H9 (cell line): Measurements from ENCODE around the gene STX8. TPM values are rescaled to one million over a fixed set of nuclear protein-coding genes. Genes with fewer than 3 reads are reported as not detected.

Source experiments
- DNase-seq: peaks from one replicate; pipeline ENCODE4 v3.0.0-alpha.2; 2017
- H2AFZ ChIP-seq: one replicate; pipeline ENCODE4 v1.6.1; 2013; ENCODE audit warnings: mild to moderate bottlenecking, low read length, control low read depth, moderate library complexity
- H2AK5ac ChIP-seq: 2 replicates; pipeline ENCODE4 v1.6.1; 2013; ENCODE audit warnings: low read length, control low read depth, mixed read lengths; ENCODE audit not compliant: insufficient read length
- H2BK120ac ChIP-seq: one replicate; pipeline ENCODE4 v1.6.1; 2013; ENCODE audit warnings: low read depth, mild to moderate bottlenecking, low read length, control low read depth, inconsistent platforms; ENCODE audit not compliant: poor library complexity, severe bottlenecking
- H2BK12ac ChIP-seq: 2 replicates; pipeline ENCODE4 v1.6.1; 2013; ENCODE audit warnings: low read length, control low read depth, mixed read lengths, low read depth; ENCODE audit not compliant: insufficient read length
- H2BK15ac ChIP-seq: 2 replicates; pipeline ENCODE4 v1.6.1; 2013; ENCODE audit warnings: low read depth, low read length, control low read depth
- H2BK20ac ChIP-seq: one replicate; pipeline ENCODE4 v1.6.1; 2013; ENCODE audit warnings: low read depth, mild to moderate bottlenecking, low read length, control low read depth, inconsistent platforms; ENCODE audit not compliant: poor library complexity, severe bottlenecking
- H2BK5ac ChIP-seq: 2 replicates; pipeline ENCODE4 v1.6.1; 2013; ENCODE audit warnings: low read length, control low read depth, mixed read lengths; ENCODE audit not compliant: insufficient read length
- H3K14ac ChIP-seq: 2 replicates; pipeline ENCODE4 v1.6.1; 2013; ENCODE audit warnings: low read length, control low read depth; ENCODE audit not compliant: insufficient read depth
- H3K18ac ChIP-seq: 2 replicates; pipeline ENCODE4 v1.6.1; 2013; ENCODE audit warnings: low read depth, mild to moderate bottlenecking, mixed read lengths, low read length, control low read depth; ENCODE audit not compliant: insufficient read length
- H3K23ac ChIP-seq: 2 replicates; pipeline ENCODE4 v1.6.1; 2013; ENCODE audit warnings: low read length, control low read depth, mixed read lengths, low read depth; ENCODE audit not compliant: insufficient read length
- H3K23me2 ChIP-seq: 2 replicates; pipeline ENCODE4 v1.6.1; 2013; ENCODE audit warnings: low read depth, mild to moderate bottlenecking, mixed read lengths, low read length, control low read depth; ENCODE audit not compliant: insufficient read length, poor library complexity, severe bottlenecking
- H3K27ac ChIP-seq: 2 replicates; pipeline ENCODE4 v1.5.1; 2013; ENCODE audit warnings: low read length, control low read depth, mixed read lengths, low read depth; ENCODE audit not compliant: insufficient read length
- H3K27me3 ChIP-seq: 2 replicates; pipeline ENCODE4 v1.6.1; 2013; ENCODE audit warnings: low read length, control low read depth, inconsistent platforms; ENCODE audit not compliant: insufficient read depth
- H3K4ac ChIP-seq: 2 replicates; pipeline ENCODE4 v1.6.1; 2013; ENCODE audit warnings: low read depth, mild to moderate bottlenecking, control low read depth, inconsistent platforms, low read length, moderate library complexity
- H3K4me1 ChIP-seq: 2 replicates; pipeline ENCODE4 v1.6.1; 2013; ENCODE audit warnings: low read length, control low read depth, inconsistent platforms; ENCODE audit not compliant: insufficient read depth
- H3K4me2 ChIP-seq: 2 replicates; pipeline ENCODE4 v1.6.1; 2013; ENCODE audit warnings: low read length, control low read depth, mixed read lengths; ENCODE audit not compliant: insufficient read length, insufficient read depth
- H3K56ac ChIP-seq: 2 replicates; pipeline ENCODE4 v1.6.1; 2013; ENCODE audit warnings: low read depth, mild to moderate bottlenecking, mixed read lengths, low read length, control low read depth; ENCODE audit not compliant: insufficient read length
- H3K79me1 ChIP-seq: 2 replicates; pipeline ENCODE4 v1.6.1; 2013; ENCODE audit warnings: low read depth, mild to moderate bottlenecking, moderate library complexity, low read length, control low read depth, inconsistent platforms; ENCODE audit not compliant: insufficient read depth, poor library complexity, severe bottlenecking
- H3K79me2 ChIP-seq: 2 replicates; pipeline ENCODE4 v1.6.1; 2013; ENCODE audit warnings: low read length, control low read depth, inconsistent platforms; ENCODE audit not compliant: insufficient read depth
- H3K9ac ChIP-seq: 2 replicates; pipeline ENCODE4 v1.6.1; 2013; ENCODE audit warnings: low read length, control low read depth, mixed read lengths; ENCODE audit not compliant: insufficient read length; ENCODE audit errors: extremely low read depth
- H3K9me3 ChIP-seq: one replicate; pipeline ENCODE4 v1.6.1; 2013; ENCODE audit warnings: low read depth, low read length, inconsistent platforms; ENCODE audit not compliant: control insufficient read depth
- H3T11ph ChIP-seq: one replicate; pipeline ENCODE4 v1.6.1; 2013; ENCODE audit warnings: mild to moderate bottlenecking, low read length, control low read depth, inconsistent platforms
- H4K20me1 ChIP-seq: one replicate; pipeline ENCODE4 v1.6.1; 2013; ENCODE audit not compliant: control insufficient read depth, insufficient read length, insufficient read depth
- H4K5ac ChIP-seq: 2 replicates; pipeline ENCODE4 v1.6.1; 2013; ENCODE audit warnings: low read depth, mild to moderate bottlenecking, mixed read lengths, low read length, control low read depth; ENCODE audit not compliant: insufficient read length
- H4K8ac ChIP-seq: replicated peaks from 2 replicates; pipeline ENCODE4 v1.6.1; 2013; ENCODE audit warnings: low read length, control low read depth, mixed read lengths, low read depth; ENCODE audit not compliant: insufficient read length
- H4K91ac ChIP-seq: 2 replicates; pipeline ENCODE4 v1.6.1; 2013; ENCODE audit warnings: low read depth, mild to moderate bottlenecking, moderate library complexity, mixed read lengths, low read length, control low read depth; ENCODE audit not compliant: insufficient read length
- H3K27ac Mint-ChIP-seq, 3 experiments: 2 replicates in 2 of 3; 3 replicates in 1 of 3; pipeline ENCODE4 v1.8.0; 2020 to 2021; ENCODE audit warnings: mixed read lengths in 3 of 3, mild to moderate bottlenecking in 1 of 3, moderate library complexity in 1 of 3
- H3K27me3 Mint-ChIP-seq: 2 replicates; pipeline ENCODE4 v1.8.0; 2021; ENCODE audit warnings: low read depth, mild to moderate bottlenecking, moderate library complexity, mixed read lengths
- H3K36me3 Mint-ChIP-seq, 3 experiments: 2 replicates in 2 of 3; 3 replicates in 1 of 3; pipeline ENCODE4 v1.8.0; 2020 to 2021; ENCODE audit warnings: low read depth in 3 of 3, mixed read lengths in 3 of 3; ENCODE audit not compliant: insufficient read depth in 1 of 3
- H3K4me1 Mint-ChIP-seq, 2 experiments: 2 replicates each; pipeline ENCODE4 v1.8.0; 2020; ENCODE audit warnings: mixed read lengths in 2 of 2
- H3K4me3 Mint-ChIP-seq, 2 experiments: 2 replicates in 1 of 2; 3 replicates in 1 of 2; pipeline ENCODE4 v1.8.0; 2020 to 2021; ENCODE audit warnings: mild to moderate bottlenecking in 2 of 2, mixed read lengths in 2 of 2, moderate library complexity in 1 of 2
- H3K9me3 Mint-ChIP-seq, 2 experiments: 2 replicates in 1 of 2; 3 replicates in 1 of 2; pipeline ENCODE4 v1.8.0; 2020; ENCODE audit warnings: mild to moderate bottlenecking in 2 of 2, mixed read lengths in 2 of 2, moderate library complexity in 1 of 2
- WGBS: extraction: QIAGEN DNeasy Blood & Tissue Kit; methylation state at CpG from one replicate; pipeline ENCODE4 v1.1.7; 2013; ENCODE audit warnings: missing lambda C conversion rate, low lambda C conversion rate, mixed read lengths; ENCODE audit not compliant: insufficient read length; ENCODE audit errors: extremely low coverage; 5-methylcytosine and 5-hydroxymethylcytosine counted together
- total RNA-seq: library from RNA; stranded (reverse); gene quantifications from 2 replicates; pipeline ENCODE4 v1.2.1, GENCODE V29; 2021
- TF ChIP-seq, protein P1 (sequence below): fragments of 200-600 bp; sonication (generic); conservative IDR thresholded peaks from 3 replicates; pipeline ENCODE4 v1.8.0; 2021; ENCODE audit warnings: antibody characterized with exemption, mild to moderate bottlenecking

The STX8 gene
- total RNA-seq, 1 experiment from 2014 or later, result 55.1 TPM

DNA sequence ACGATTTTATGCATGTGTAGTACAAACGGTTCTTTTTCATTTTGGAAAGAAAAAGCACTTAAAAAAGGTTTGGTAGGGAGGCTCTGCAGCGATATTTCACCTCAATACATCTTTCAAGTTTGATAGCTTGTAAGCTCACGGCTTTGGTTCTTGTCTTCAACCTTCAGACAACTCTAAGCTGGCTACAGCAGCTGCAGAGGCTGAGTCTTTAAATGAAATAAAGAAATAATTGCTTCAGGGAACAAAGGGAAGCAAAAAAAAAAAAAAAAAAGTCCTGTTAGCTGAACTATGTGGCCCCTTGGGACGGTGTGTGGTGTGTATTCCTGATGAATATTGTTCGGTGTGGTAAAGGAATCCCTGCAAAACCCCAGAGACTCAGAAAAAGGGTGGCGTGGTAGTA is 289.2 kb downstream of the STX8 start:
- H3K4me1 Mint-ChIP-seq, result peaks cover 38 to 43% of the 10 kb centered on the region in 2 experiments
- DNase-seq, result no peak

More for the DNA sequence above, 289.2 kb downstream of the STX8 start:
- TF ChIP-seq, protein P1, sequence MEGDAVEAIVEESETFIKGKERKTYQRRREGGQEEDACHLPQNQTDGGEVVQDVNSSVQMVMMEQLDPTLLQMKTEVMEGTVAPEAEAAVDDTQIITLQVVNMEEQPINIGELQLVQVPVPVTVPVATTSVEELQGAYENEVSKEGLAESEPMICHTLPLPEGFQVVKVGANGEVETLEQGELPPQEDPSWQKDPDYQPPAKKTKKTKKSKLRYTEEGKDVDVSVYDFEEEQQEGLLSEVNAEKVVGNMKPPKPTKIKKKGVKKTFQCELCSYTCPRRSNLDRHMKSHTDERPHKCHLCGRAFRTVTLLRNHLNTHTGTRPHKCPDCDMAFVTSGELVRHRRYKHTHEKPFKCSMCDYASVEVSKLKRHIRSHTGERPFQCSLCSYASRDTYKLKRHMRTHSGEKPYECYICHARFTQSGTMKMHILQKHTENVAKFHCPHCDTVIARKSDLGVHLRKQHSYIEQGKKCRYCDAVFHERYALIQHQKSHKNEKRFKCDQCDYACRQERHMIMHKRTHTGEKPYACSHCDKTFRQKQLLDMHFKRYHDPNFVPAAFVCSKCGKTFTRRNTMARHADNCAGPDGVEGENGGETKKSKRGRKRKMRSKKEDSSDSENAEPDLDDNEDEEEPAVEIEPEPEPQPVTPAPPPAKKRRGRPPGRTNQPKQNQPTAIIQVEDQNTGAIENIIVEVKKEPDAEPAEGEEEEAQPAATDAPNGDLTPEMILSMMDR, result no peak
- Histone ChIP-seq H4K91ac (no peak overlapping the region), H2AK5ac (no peak overlapping the region), H2BK12ac (no peak overlapping the region), H3K27ac (no peak overlapping the region), H2BK15ac (no peak overlapping the region), H2BK5ac (no peak overlapping the region), H3K4me2 (no peak overlapping the region), H3K4ac (no peak overlapping the region), H3K23ac (no peak overlapping the region), H3K27me3 (no peaks in the 10 kb centered on the region), H2AFZ (no peak overlapping the region), H2BK120ac (no peak overlapping the region), H2BK20ac (no peak overlapping the region), H3K79me1 (no peaks in the 10 kb centered on the region), H3K9me3 (no peaks in the 10 kb centered on the region), H4K5ac (no peak overlapping the region), H3K56ac (no peak overlapping the region), H3K79me2 (no peaks in the 10 kb centered on the region), H3K23me2 (no peaks in the 10 kb centered on the region), H3K4me1 (peaks cover 11% of the 10 kb centered on the region; the same call in 1 of the 2 replicates), H3K14ac (no peak overlapping the region), H3K18ac (no peak overlapping the region), H4K20me1 (no peaks in the 10 kb centered on the region), H4K8ac (no peak overlapping the region), H3T11ph (no peak overlapping the region), H3K9ac (no peak overlapping the region)
- no peaks in the 10 kb centered on the region for H3K27me3 Mint-ChIP-seq
- no CpG with 5 or more reads among the region's 7 CpGs for WGBS
- no peak overlapping the region for H3K4me3 Mint-ChIP-seq
- no peaks in the 10 kb centered on the region for H3K36me3 Mint-ChIP-seq
- no peaks in the 10 kb centered on the region for H3K9me3 Mint-ChIP-seq
- H3K27ac Mint-ChIP-seq, result peak overlapping the region in 1 of 3 experiments; percentile 26; a peak in 1 of 7 replicates
